ENCODE data around the gene PRKAG1. TPM values are rescaled to one million over a fixed set of nuclear protein-coding genes. Genes with fewer than 3 reads are reported as not detected.

Gene PRKAG1
- total and polyA plus RNA-seq, 10 of the 15 experiments (the other 5 are each of a cell fraction or from before 2014, with no cell fraction given), result 44.5 to 91.6 (median 60.9) TPM

GRCh38 chr12:49012739-49013138, 5.8 kb downstream of the PRKAG1 start:
- RAD21 ChIA-PET (ENCODE audit: unreplicated experiment), result no interaction called here
- no peaks in the 10 kb centered on the region for H4K20me1 ChIP-seq (ENCODE audit: control insufficient read depth, insufficient read depth)
- DNase-seq (ENCODE audit: low read depth, low spot score) (no peak), ATAC-seq (no peak), FAIRE-seq (no peak)
- in situ Hi-C loops (cut with MboI) (no loop called here), intact Hi-C loops (cut with micrococcal nuclease; ENCODE audit: unreplicated experiment) (no loop called here)
- CTCF ChIA-PET, result interaction anchor here (0.8 to 11.1 kb wide), 4 partner anchors 16 to 148 kb away, joined by 3 to 172 read pairs (median 18); partner anchors contain the start of genes DDN and RND1
- peaks cover 0 to 20% of the 10 kb centered on the region in 2 experiments; a peak in 2 of 4 replicates for H3K36me3 ChIP-seq (ENCODE audit: control insufficient read depth in 2 of 2, insufficient read depth in 2 of 2, low read length in 1 of 2)
- no peak overlapping the region for H2AFZ ChIP-seq (ENCODE audit: control insufficient read depth, low read depth, low read length)
- H3K4me1 ChIP-seq (ENCODE audit: control insufficient read depth, insufficient read depth, low read length), result no peaks in the 10 kb centered on the region
- H3K27me3 ChIP-seq (replicated peaks in 1 of 2; ENCODE audit: control insufficient read depth in 2 of 2, insufficient read depth in 2 of 2, low read length in 1 of 2), result no peaks in the 10 kb centered on the region
- no peak overlapping the region for H3K4me3 ChIP-seq
- BruUV-seq (replicated peaks), result no TSS peak
- H3K79me2 ChIP-seq (ENCODE audit: control insufficient read depth, insufficient read depth, low read length), result peaks cover 13% of the 10 kb centered on the region
- POLR2A ChIA-PET, result interaction anchor here (0.5 to 1.2 kb wide), 3 partner anchors 9 to 55 kb away, joined by 3 read pairs; no protein-coding TSS in a partner anchor
- SMC1A ChIA-PET (ENCODE audit: uncharacterized antibody, unreplicated experiment), result interaction anchor here (2.0 to 7.5 kb wide), 2 partner anchors 11 to 16 kb away, joined by 6 to 47 read pairs; partner anchors contain the start of gene DDN
- H3K9ac ChIP-seq (ENCODE audit: control insufficient read depth, insufficient read depth, low read length), result no peak overlapping the region
- no peaks in the 10 kb centered on the region for H3K9me3 ChIP-seq (replicated peaks; ENCODE audit: control insufficient read depth, insufficient read depth, low read length)
- no peak overlapping the region for H3K27ac ChIP-seq (ENCODE audit: control insufficient read depth, insufficient read depth)
- no peak overlapping the region for H3K4me2 ChIP-seq (ENCODE audit: control insufficient read depth, insufficient read depth)
- TF ChIP-seq LARP7 (IDR thresholded peaks at IDR 0.05), result no peak
- TF ChIP-seq KAT2A (conservative IDR thresholded peaks at IDR 0.05; ENCODE audit: control insufficient read depth, low read depth, low read length), result no peak
- no peak for TF ChIP-seq PRDM15 (CRISPR knock-in tag; IDR thresholded peaks at IDR 0.05)
- no peak for TF ChIP-seq SP1 (IDR thresholded peaks at IDR 0.05; ENCODE audit: low read depth, low read length)
- TF ChIP-seq IRF5 (IDR thresholded peaks at IDR 0.05; ENCODE audit: borderline replicate concordance), result no peak
- TF ChIP-seq HDGF (IDR thresholded peaks at IDR 0.05), result no peak
- no peak for TF ChIP-seq ZBTB40 (IDR thresholded peaks at IDR 0.05; ENCODE audit: borderline replicate concordance)
- no peak for TF ChIP-seq RFX5 (IDR thresholded peaks at IDR 0.05; ENCODE audit: low read depth, low read length)
- no peak for TF ChIP-seq FOXM1 (IDR thresholded peaks at IDR 0.05; ENCODE audit: low read depth, low read length)
- TF ChIP-seq MLLT1 (IDR thresholded peaks at IDR 0.05), result no peak
- TF ChIP-seq ZNF24 (IDR thresholded peaks at IDR 0.05), result no peak
- no peak for TF ChIP-seq TAF1 (IDR thresholded peaks at IDR 0.05; ENCODE audit: borderline replicate concordance, low read depth, low read length)
- no peak for TF ChIP-seq JUND (IDR thresholded peaks at IDR 0.05; ENCODE audit: low read depth, low read length)
- TF ChIP-seq ATF3 (IDR thresholded peaks at IDR 0.05; ENCODE audit: borderline replicate concordance, extremely low read depth, low read depth, low read length), result no peak

All from GM12878 (cell line).